HG03139 (cell line): ENCODE results near the gene VWA7.
"Not testable (repeated sequence)": the region's sequence is repeated elsewhere in the genome, so short reads cannot be mapped to it uniquely, and the experiment has no call there.

Experiments
- ATAC-seq: cut with Tn5 transposase; IDR thresholded peaks from one replicate; pipeline ENCODE4 v1.9.1; 2021; ENCODE audit not compliant: unreplicated experiment

Gene VWA7

DNA sequence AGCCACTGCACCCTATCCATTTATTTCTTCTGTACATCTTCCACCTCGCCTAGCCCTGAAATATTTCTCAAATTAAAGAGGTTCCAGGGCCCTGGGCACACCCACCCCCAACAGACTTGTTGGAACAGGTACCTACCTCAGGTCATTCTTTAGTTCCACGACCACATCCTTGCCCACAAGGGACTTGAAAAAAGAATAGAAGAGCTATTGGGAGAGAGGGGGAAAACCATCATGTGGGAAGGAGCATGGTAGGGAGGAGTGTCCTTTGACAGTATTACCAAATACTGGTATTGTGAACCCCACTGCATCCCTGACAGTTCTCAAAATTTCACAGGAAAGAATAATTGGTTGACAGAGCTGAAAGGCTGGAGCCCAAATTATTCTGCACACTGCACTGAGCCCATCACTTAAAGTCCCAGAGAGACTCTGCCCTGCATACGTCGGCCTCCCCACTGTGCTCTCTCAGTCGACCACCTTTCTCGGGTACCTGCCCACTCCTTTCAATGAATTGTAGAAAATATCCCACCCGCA lies 28.9 kb upstream of the VWA7 start:
- ATAC-seq = no peak

DNA sequence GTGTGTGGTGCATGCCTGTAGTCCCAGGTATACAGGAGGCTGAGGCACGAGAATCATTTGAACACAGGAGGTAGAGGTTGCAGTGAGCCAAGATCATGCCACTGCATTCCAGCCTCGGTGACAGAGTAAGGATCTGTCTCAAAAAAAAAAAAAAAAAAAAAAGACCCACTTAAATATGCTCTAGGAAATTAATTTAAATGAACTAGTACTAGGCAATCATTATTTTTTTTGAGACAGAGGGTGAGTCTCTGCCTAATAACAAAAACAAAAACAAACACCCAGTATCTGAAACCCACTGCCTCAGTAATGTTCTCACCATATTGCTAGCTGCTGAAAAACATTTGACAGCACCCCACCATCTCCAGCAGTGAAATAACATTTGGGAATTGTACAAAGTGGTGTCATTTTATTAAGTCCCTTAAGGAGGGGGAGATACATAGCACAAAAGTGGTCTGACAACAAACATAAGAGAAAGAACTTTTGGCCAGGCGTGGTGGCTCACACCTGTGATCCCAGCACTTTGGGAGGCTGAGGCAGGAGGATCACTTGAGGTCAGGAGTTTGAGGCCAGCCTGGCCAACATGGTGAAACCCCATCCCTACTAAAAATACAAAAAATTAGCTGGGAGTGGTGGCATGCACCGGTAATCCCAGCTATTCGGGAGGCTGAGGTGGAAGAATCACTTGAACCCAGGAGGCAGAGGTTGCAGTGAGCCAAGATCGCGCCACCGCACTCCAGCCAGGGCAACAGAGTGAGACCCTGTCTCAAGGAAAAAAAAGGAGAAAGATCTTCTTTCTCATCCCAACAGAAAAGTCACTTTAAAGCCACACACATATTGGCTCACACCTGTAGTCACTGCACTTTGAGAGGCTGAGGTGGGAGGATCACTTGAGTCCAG lies 24.2 kb upstream of the VWA7 start:
- not testable (repeated sequence) for ATAC-seq

GRCh38 chr6:31799781-31800180 lies 22.7 kb upstream of the VWA7 start:
- no peak for ATAC-seq

GRCh38 chr6:31797588-31797987 lies 20.5 kb upstream of the VWA7 start:
- ATAC-seq = no peak

GRCh38 chr6:31796993-31797385 lies 19.9 kb upstream of the VWA7 start:
- no peak for ATAC-seq

- peak; percentile 73 for ATAC-seq
Measured at GRCh38 chr6:31795616-31796298, 18.6 kb upstream of the VWA7 start, which contains the start of gene VARS1. Gene VARS1, minus strand, starts transcription at chr6:31795752. Its CDS starts 535 bp downstream, at chr6:31795217.

- ATAC-seq = peak; percentile 3
Measured at GRCh38 chr6:31794866-31795615, 17.9 kb upstream of the VWA7 start.

DNA sequence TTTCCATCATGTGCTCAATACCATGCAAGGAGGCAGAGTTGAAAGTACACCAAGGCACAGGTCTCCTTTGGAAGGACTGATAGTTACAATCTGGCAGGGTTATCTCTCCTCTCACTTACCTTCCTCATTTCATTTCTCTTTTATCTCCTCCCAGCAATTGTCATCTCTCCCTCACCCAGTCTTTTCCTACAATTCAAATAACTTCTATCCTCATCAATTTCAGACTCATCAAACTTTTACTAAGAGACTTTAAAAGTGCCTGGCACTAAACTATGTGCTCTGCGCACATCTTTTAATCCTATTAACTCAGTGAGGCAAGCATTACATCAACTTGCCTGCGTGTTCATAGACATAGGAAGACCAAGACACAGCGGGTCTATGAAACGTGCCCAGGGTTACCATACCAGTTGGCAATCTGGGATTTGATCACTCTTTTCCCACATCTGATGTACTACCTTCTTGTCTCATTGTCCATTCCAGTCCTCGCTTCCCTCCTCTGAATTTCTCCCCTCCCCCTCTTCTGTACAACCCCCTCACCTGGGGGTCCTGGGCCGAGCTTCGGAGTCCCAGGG lies 17.3 kb upstream of the VWA7 start:
- no peak for ATAC-seq

DNA sequence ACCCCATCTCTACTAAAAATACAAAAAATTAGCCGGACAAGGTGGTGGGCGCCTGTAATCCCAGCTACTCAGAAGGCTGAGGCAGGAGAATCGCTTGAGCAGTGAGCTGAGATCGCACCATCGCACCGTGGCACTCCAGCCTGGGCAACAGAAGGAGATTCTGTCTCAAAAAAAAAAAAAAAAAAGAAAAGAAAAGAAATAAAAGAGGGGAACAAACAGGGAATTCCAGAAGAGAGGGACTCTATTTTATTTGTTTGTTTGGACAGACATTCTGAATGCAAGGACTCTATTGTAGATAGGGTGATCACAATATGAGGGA lies 16.8 kb upstream of the VWA7 start:
- not testable (repeated sequence) for ATAC-seq

DNA sequence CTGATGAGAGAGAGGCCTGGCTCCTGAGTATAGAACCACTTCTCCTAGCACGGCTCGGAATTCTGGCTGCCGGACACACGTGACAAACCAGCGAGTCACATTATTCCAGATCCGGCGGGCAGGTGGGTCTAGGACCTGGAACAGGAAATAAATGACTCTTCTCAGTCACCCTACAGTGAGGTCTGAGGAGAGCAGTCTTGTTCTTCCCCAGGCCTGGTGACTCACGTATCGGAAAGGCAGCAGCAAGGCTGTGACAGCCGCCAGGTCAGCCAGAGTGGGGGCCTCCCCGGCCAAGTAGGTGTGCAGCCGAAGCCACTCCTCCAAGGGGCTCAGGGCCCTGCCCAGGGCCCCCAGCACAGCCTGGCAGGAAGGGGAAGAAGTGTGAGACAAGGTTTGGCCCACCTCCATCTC lies 15.6 kb upstream of the VWA7 start:
- no peak for ATAC-seq

- ATAC-seq = no peak
Measured at GRCh38 chr6:31792090-31792374, 14.9 kb upstream of the VWA7 start.

DNA sequence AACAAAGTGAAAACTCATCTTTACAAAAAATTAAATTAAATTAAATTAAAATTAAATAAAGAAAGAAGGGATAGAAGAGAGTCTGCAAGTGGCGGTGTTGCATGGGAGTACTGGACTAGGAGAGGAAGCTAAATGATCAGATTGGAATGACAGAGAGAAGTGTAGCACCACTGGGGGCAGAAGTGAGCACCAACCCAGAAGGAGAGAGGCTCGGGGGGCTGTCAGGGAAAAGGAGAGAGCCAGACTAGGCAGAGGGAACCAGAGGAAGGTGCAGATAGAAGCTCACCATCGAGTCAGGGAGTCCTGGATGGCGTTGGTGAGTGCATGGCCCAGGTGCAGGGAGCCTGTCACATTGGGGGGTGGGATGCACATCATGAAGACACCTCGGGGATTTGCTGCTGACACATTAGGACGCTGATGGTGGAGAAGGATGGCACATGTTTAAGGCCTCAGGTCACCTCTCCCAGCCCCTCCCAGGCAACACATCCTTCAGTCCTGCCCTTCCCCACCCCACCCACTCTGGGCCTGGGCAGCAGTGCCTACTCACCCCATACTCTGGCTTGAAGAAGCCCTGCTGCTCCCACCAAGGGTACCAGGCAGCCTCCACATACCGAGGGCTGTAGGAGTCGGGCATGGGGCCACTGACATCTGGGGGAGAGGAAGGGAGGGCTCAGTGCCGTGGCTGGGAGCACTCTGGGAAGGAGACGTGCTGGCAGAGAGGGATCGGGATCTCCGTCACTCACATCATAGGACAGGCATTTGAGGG lies 14.4 kb upstream of the VWA7 start:
- ATAC-seq = no peak

GRCh38 chr6:31785475-31785874 lies 8.3 kb upstream of the VWA7 start:
- no peak for ATAC-seq

- no peak for ATAC-seq
Measured at GRCh38 chr6:31784098-31784925, 7.2 kb upstream of the VWA7 start.

- no peak for ATAC-seq
Measured at GRCh38 chr6:31782126-31782855, 5.2 kb upstream of the VWA7 start.

- no peak for ATAC-seq
Measured at GRCh38 chr6:31781244-31782125, 4.4 kb upstream of the VWA7 start.

DNA sequence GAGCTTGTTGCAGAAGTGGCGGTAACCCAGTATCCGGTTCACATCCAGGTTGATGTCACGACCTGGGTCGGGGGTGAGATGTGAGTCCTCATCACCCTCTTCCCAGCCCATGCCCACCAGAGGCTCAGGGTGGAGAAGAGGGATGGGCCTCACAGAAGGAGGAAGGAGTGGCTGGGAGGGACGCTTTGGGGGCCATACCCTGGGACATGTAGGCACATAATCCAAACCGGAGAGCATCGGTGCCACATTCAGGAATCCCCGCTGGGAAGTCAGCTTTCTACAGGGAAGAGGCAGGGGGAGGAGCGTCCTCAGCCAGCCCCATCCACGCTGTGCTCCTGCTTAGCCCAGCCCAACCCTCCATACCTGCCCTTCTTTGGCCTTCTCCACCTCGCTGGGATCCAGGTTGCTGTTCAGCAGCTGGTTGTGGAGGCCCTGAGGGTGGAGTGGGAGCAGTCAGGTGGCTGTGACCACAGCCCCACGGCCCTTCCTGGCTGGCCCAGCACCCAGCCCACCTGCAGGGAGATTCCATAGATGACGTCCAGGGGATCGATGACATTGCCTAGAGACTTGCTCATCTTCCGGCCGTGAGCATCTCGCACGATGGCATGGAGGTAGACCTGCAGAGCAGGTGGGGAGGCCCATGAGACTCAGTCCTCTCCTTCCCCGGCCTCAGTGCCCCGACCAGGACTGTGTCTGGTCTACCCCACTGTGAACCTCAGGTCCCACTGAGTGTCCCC lies 3.5 kb upstream of the VWA7 start:
- ATAC-seq = no peak
